ENCODE results near the gene PTPRM.

The PTPRM gene

GRCh38 chr18:7566567-7567473 lies at the start of gene PTPRM:
TSS of gene PTPRM (plus strand) at chr18:7567316. CDS start at chr18:7567819, 503 bp downstream.
- FAIRE-seq: no peak

DNA sequence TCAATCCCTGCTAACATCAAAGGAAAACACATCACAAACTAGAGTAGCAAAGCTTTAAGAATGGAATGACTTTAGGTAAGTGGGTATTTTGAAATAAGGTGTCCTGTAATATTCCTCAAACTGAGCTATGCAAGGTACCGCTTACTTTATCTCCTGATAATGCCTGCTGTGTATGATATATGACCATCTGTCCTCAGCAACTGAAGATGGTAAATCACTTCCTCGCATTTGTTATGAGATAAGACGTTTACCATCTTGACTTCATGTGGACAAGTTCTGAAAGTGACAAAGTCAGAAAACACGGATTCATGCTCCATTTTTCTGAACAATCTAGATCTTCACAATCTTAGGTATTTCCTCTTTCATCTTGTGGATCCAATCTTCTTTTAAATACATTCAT lies 49.3 kb upstream of the PTPRM start:
- FAIRE-seq: no peak

DNA sequence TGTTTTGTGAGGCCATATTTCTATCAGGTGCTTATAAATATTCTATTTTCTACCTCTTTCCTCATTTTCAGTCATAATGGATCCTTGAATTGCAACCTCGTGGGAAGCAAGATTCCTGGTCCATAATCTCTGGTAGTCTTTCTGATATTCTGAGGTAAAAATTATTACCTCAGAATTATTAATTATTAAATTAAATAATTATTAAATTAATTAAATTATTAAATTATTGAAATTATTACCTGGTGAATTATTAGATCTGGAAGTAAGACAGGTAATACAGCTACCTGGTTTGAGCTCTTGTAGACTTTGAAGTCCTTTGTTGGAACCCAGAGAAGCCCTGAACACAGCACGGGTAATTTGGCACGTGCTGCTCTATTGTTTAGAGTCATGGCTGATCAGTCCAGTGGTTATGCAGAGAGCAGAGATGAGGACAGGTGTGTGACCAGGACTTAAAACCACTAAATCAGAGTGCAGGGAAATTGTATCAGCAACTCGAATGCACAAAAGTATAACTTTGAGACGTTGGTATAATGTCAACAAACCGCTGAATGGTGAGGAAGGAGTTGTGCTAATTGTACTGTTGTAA lies 46.8 kb upstream of the PTPRM start:
- FAIRE-seq: no peak

- no peak for FAIRE-seq
These were observed 45.8 kb upstream of the PTPRM start for GRCh38 chr18:7521226-7521856.

DNA sequence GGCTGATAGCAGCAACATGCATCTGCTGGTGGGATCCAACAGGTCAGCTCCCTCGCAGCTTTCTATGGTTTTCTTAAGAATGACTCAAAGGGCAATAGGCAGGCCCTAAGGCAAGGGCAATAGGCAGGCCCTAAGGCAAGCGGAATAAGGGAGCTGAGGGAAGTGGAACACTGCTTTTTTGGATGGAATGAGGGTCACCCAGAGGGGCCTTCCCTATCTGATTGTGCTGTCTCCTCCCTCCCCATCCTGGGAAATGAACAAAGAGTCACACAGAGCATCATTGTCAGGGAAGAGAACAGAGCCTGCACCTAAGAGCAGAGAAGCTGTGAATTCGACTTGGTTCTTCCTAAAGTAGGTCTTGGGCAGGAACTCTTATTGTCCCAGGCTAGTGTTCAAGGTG lies 43.3 kb upstream of the PTPRM start:
- no peak for FAIRE-seq

DNA sequence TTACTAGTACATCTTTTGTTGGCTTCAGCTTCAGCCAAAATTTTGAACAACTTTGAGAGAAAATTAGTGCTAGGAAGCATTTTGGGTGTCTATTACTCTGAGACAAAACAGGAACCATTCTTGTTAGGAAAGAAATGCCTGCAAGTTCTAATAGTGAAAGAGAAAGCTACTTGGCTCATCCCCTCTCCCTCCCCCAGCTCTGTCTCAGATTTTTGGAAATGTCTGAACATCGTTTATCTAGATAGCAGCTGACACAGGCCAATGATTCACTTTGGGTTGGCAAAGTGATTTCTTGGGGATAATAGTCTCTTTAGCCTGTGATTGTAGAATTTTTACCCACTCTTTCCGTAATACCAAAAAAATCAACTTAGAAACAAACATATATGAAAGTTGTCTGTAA lies 42.3 kb upstream of the PTPRM start:
- FAIRE-seq: no peak

DNA sequence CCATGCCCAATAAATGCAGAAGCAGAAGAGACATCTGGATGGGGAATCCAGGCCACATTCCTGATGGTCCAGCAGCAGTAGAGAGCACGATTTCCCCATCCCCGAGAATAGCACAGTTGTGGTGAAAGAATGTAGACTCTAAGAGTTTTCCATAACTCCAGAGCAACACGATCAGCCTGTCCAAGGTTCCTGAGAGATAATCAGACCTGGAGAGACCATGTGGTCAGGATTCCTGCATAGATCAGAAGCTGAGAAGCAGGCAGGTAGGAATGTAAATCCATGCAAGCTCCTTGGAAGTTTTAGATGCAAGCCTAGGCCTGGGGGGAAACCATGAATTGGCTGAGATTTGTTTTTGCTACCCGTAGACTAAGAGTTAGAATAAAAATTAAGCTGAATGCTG lies 34.2 kb upstream of the PTPRM start:
- no peak for FAIRE-seq

DNA sequence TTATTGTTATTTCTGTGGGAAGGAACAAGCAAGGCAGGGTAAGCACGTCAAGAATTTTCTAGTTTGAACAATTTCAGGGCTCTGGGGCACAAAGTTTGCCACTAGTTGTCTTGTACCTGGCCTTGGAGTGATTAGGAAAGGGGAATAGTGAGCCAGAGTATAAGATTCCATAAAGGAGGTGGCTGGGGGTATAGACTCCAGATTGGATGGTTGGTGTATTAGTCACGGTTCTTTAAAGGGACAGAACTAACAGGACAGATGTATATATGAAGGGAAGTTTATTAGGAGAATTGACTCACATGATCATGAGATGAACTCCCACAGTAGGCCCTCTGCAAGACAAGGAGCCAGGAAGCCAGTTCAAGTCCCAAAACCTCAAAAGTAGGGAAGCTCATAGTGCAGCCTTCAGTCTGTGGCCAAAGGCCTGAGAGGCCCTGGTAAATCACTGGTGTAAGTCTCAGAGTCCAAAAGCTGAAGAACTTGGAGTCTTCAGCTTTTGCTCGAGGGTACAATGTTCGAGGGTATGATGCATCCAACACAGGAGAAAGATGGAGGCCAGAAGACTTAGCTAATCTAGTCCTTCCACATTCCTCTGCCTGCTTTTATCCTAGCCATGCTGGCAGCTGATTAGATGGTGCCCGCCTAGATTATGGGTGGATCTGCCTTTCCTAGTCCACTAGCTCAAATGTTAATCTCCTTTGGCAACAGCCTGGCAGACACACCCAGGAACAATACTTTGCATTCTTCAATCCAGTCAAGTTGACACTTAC lies 31.5 kb upstream of the PTPRM start:
- no peak for FAIRE-seq

- no peak for FAIRE-seq
These were observed 30.0 kb upstream of the PTPRM start for GRCh38 chr18:7537145-7537544.

GRCh38 chr18:7541835-7542234 lies 25.3 kb upstream of the PTPRM start:
- FAIRE-seq: no peak

- no peak for FAIRE-seq
These were observed 22.4 kb upstream of the PTPRM start for GRCh38 chr18:7544686-7545085.

GRCh38 chr18:7545734-7546133 lies 21.4 kb upstream of the PTPRM start:
- no peak for FAIRE-seq

- no peak for FAIRE-seq
These were observed 18.9 kb upstream of the PTPRM start for GRCh38 chr18:7548221-7548620.

GRCh38 chr18:7548721-7549120 lies 18.4 kb upstream of the PTPRM start:
- no peak for FAIRE-seq

GRCh38 chr18:7557973-7558372 lies 9.1 kb upstream of the PTPRM start:
- FAIRE-seq: no peak

- no peak for FAIRE-seq
These were observed 8.3 kb upstream of the PTPRM start for GRCh38 chr18:7558769-7559168.

DNA sequence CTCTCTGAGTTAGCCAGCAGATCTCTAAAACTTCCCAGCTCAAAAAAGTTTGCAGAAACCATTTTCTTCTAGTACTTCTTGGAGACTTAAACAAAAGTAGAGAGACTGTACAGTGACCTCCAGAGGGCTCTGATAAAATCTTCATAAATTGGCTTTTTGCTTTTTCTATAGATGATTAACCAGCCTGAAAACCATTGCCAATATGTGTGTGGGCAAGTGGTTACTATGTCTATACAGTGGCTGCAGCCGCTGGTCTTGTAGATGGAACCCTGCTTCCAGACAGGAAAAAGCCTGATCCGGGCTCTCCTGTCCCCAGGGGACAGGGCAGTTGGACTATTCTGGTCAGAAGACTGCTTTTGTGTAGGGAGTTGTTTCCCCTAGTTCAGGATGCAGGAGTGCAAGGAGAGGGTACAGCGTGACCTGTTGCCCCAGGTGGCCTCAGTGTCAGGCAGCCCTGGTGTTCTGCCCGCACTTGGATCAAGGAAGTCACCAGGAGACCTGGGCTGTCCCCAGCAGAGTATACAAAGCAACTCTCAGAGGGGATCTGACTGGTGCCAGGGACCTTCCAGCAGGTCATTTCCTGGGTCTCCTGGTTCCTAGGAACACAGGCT lies 7.3 kb upstream of the PTPRM start:
- no peak for FAIRE-seq

DNA sequence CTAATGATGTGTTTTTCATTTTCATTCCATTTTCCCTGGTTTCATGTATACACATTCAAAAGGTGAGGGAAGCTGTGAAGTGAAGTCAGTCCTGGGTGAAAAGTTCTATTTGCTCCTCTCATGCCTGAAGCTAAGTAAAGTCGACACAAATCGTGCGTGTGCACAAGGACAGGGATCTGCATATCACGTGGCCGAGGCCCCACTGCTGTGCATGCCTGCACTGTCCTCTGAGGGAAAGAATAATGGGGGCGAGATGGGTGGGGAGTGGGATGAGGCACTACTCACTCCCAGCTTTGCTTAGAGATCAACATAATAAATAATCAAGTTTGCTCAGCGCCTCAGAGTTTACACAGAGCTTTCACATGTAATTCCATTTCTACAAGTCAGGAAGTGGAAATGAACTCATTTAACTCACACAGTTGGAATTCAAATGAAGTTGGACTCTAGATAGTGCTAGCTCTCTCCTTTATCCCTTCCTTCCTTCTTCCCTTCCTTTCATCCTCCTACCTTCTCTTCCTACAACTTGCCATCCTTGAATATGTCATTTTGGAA lies 5.1 kb upstream of the PTPRM start:
- FAIRE-seq: no peak

DNA sequence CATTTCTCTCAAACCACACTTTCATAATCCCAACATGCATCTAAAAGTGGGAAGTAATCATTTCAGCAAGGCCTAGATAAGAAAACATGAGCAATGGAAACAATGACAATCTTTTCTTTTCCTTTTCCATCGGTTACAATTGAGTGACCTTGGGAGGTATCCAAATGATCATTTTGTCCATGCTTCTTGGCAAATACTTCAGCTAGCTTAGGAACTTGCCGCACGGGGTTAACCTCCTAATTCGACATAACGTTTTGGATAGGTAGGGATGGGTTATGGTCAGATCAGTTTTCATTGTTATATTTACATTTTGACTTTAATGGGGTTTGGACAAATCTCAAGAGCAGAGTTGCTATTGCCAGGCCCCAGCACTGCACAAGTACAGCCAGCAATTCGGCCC lies 4.6 kb upstream of the PTPRM start:
- FAIRE-seq: no peak

GRCh38 chr18:7565677-7566076 lies 1.4 kb upstream of the PTPRM start:
- FAIRE-seq: no peak

GRCh38 chr18:7566244-7566566 lies 911 bp upstream of the PTPRM start:
- FAIRE-seq: no peak
